HL-60 (cell line): ENCODE measurements around the gene IDH3B.

Source experiments
- DNase-seq, 2 experiments: peaks; one replicate each; pipeline ENCODE4 v3.0.0-alpha.2; 2010 to 2020; ENCODE audit warnings: low read depth in 1 of 2, low spot score in 1 of 2
- H3K27ac ChIP-seq: fragments of 250-450 bp; sonication (Bioruptor Pico); replicated peaks from 2 replicates; pipeline ENCODE4 v1.5.1; 2020; ENCODE audit warnings: mild to moderate bottlenecking, moderate library complexity
- H3K27me3 ChIP-seq: fragments of 250-450 bp; sonication (Bioruptor Pico); 2 replicates; pipeline ENCODE4 v1.5.1; 2021; ENCODE audit warnings: mild to moderate bottlenecking, moderate library complexity; ENCODE audit not compliant: insufficient read depth, poor library complexity, severe bottlenecking
- H3K4me3 ChIP-seq: replicated peaks from 2 replicates; pipeline ENCODE4 v1.5.1; 2011; ENCODE audit warnings: mild to moderate bottlenecking, control low read depth, low read length; ENCODE audit not compliant: insufficient read depth
- GABPA ChIP-seq: IDR thresholded peaks from 2 replicates; pipeline ENCODE4 v1.6.1; 2012; ENCODE audit warnings: low read depth
- POLR2AphosphoS5 ChIP-seq: IDR thresholded peaks from 2 replicates; pipeline ENCODE4 v1.6.1; 2012; ENCODE audit warnings: low read depth
- SPI1 ChIP-seq: IDR thresholded peaks from 2 replicates; pipeline ENCODE4 v1.6.1; 2012; ENCODE audit warnings: low read depth, mild to moderate bottlenecking, borderline replicate concordance
- TF ChIP-seq, protein P1 (sequence below): IDR thresholded peaks from 2 replicates; pipeline ENCODE4 v1.6.1; 2012; ENCODE audit warnings: low read depth; ENCODE audit not compliant: insufficient replicate concordance
- TF ChIP-seq, protein P2 (sequence below): IDR thresholded peaks from one replicate; pipeline ENCODE4 v1.5.1; 2011; ENCODE audit warnings: low read length, control low read depth, inconsistent platforms; ENCODE audit not compliant: insufficient read depth

Gene IDH3B

DNA sequence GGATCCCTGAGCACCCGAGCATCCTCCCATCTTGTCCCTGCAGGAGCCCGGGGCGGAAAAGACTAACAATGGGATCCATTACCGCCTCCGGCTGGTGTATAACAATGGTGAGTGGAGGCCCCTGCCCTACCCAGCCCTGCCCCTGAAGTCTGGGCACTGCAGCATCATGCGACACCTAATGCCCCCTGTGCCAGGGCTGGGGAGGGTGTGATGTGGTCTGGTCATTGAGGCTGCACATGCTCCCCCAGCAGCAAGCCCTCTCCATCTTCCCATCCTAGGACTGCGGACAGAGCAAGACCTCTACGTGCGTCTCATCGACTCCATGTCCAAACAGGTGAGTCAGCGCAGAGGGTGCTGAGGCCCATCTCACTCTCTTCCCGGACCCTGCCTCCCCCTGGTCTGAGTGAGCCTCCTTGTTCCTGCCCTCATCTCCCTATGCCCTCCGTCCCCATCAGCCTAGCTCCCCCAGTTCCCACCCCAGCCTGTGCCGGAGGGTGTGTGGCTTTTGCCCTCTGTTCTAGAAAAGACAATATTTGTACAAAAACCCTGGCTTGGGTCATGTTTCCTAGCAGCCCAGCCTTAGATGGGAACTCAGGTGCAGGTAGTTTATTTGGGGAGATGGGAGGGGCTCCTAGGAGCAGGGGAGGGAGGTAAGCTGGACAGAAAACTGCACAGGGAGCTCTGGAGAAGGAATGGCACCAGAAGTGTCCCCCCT is 42.1 kb upstream of the IDH3B start:
- H3K4me3 ChIP-seq: no peak overlapping the region
- peaks cover 13% of the 10 kb centered on the region for H3K27me3 ChIP-seq

DNA sequence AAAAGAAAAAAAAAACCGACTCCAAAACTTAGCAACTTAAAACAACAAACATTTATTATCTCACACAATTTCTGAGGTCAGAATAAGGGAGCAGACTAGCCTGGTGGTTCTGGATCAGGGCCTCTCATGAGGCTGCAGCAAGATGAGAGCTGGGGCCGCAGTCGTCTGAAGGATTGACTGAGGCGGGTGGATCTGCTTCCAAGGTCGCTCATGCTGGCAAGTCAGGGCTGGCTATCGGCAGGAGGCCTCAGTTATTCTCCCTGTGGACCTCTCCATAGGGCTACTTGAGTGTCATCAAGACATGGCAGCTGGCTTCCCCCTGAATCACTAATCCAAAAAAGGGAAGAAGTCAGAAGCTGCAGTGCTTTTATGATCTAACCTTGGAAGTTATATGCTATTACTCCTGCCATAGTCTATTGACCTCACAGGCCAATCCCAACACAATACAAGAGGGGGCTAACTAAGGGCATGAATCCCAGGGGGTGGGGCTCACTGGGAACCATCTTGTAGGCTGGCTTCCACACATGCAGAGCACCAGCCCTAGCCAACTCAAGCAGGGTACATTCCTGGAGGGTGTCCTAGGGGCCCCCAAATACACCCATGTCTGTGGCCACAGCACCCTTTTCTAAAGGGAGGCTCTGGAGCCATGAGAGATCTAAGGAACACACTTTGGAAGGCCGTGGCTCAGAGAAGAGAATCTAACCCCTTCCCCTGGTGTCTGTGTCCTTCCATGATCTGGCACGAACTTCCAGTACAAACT is 39.9 kb upstream of the IDH3B start:
- no peak overlapping the region for H3K27ac ChIP-seq
- no peak for DNase-seq
- H3K4me3 ChIP-seq: no peak overlapping the region
- TF ChIP-seq, protein P1, sequence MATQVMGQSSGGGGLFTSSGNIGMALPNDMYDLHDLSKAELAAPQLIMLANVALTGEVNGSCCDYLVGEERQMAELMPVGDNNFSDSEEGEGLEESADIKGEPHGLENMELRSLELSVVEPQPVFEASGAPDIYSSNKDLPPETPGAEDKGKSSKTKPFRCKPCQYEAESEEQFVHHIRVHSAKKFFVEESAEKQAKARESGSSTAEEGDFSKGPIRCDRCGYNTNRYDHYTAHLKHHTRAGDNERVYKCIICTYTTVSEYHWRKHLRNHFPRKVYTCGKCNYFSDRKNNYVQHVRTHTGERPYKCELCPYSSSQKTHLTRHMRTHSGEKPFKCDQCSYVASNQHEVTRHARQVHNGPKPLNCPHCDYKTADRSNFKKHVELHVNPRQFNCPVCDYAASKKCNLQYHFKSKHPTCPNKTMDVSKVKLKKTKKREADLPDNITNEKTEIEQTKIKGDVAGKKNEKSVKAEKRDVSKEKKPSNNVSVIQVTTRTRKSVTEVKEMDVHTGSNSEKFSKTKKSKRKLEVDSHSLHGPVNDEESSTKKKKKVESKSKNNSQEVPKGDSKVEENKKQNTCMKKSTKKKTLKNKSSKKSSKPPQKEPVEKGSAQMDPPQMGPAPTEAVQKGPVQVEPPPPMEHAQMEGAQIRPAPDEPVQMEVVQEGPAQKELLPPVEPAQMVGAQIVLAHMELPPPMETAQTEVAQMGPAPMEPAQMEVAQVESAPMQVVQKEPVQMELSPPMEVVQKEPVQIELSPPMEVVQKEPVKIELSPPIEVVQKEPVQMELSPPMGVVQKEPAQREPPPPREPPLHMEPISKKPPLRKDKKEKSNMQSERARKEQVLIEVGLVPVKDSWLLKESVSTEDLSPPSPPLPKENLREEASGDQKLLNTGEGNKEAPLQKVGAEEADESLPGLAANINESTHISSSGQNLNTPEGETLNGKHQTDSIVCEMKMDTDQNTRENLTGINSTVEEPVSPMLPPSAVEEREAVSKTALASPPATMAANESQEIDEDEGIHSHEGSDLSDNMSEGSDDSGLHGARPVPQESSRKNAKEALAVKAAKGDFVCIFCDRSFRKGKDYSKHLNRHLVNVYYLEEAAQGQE: no peak
- no peak for TF ChIP-seq SPI1
- H3K27me3 ChIP-seq: peaks cover 16% of the 10 kb centered on the region

More for the DNA sequence above, 42.1 kb upstream of the IDH3B start:
- no peak for DNase-seq
- no peak overlapping the region for H3K27ac ChIP-seq
- TF ChIP-seq GABPA (no peak), SPI1 (no peak), POLR2AphosphoS5 (no peak)
- TF ChIP-seq, protein P2, sequence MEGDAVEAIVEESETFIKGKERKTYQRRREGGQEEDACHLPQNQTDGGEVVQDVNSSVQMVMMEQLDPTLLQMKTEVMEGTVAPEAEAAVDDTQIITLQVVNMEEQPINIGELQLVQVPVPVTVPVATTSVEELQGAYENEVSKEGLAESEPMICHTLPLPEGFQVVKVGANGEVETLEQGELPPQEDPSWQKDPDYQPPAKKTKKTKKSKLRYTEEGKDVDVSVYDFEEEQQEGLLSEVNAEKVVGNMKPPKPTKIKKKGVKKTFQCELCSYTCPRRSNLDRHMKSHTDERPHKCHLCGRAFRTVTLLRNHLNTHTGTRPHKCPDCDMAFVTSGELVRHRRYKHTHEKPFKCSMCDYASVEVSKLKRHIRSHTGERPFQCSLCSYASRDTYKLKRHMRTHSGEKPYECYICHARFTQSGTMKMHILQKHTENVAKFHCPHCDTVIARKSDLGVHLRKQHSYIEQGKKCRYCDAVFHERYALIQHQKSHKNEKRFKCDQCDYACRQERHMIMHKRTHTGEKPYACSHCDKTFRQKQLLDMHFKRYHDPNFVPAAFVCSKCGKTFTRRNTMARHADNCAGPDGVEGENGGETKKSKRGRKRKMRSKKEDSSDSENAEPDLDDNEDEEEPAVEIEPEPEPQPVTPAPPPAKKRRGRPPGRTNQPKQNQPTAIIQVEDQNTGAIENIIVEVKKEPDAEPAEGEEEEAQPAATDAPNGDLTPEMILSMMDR: no peak
- TF ChIP-seq, protein P1: no peak

DNA sequence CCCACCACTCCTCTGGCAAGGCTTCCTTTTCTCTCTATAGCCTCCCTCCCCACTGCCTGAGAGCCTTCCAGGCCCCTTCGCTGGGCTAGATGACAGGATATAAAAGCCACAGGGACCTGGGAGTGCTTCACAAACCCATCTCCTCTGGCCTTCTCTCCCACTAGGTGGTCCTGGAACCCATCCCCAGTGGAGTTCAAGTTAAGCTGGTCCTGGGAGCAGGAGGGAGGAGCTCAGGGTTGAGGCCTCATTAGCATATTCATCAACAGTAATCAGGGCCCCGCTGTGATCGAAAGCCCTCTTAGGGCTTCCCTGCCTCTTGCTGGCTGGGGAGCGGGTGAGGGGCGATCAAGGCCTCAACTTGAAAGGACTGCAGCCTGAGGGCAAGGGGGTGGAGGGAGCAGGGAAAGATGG is 37.7 kb upstream of the IDH3B start:
- Histone ChIP-seq H3K27me3 (peaks cover 27% of the 10 kb centered on the region), H3K27ac (no peak overlapping the region), H3K4me3 (no peak overlapping the region)
- TF ChIP-seq, protein P1: no peak
- no peak for TF ChIP-seq POLR2AphosphoS5
- no peak for TF ChIP-seq GABPA
- no peak for TF ChIP-seq SPI1
- TF ChIP-seq, protein P2: no peak
- no peak for DNase-seq
